Activated CD8-positive, alpha-beta memory T cell treated with anti-CD3 and anti-CD28 coated beads, Interleukin-2, amount 50 U/mL, for 48 hours (primary cell): ENCODE data around the gene SFXN5.

ENCODE experiments used
- DNase-seq: peaks from one replicate; pipeline ENCODE4 v3.0.0-alpha.2; 2020

SFXN5 gene

DNA sequence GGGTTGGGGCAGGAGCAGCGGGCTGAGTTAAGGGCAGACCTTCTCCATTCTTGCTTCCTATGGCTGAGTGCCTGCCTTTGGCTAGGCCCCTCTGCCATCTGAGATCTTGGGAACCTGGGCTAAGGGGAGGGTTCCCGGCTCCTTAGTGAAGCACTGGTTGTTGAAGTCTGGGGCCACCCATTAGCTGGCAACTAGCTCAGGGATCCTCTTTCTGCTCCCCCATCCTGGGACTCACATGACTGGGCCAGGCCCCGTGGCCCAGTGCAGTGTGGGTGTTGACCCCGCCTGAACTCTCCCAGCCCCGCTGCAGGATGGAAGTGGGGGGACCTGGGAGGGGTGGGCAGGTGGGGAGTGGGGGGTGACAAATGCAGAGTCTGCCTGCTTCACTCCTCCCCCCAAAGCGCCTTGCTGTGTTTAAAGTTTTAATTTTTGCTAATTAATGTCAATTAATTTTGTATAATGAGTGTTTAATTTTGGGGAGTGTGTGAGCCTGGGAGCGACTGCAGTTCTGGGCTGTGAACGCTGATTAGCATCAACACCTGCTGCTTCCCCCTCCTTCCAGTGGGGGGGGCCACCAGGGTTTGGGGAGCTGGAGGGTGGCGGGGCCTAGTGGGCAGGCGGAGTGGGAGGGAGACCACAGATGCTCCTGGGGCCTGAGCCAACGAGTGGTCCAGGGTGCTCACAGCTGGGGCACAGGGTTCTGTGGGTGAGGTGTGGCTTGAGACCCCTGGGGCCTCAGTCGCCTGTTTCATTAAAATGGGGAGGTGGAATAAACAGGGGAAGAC is 99.0 kb downstream of the SFXN5 start:
- DNase-seq, result no peak

DNA sequence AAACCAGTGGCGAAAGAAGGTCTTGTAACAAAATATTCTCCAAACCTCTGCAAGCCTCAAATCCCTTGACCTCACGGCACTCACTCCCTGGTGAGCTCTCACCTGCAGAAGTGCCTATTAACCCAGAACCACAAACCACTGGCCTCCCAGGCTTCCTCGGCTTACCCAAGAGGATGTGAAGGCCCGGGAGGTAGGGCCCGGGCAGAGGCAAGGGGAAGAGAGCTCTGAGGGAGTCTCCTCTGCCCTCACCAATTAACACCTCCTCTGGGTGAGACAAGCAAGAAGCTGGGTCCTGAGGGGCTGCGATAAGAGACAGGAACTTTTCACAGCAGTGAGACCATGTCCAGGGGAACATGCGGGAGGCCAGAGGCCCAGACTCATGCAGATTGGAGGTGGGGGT is 100.5 kb downstream of the SFXN5 start:
- DNase-seq, result no peak

DNA sequence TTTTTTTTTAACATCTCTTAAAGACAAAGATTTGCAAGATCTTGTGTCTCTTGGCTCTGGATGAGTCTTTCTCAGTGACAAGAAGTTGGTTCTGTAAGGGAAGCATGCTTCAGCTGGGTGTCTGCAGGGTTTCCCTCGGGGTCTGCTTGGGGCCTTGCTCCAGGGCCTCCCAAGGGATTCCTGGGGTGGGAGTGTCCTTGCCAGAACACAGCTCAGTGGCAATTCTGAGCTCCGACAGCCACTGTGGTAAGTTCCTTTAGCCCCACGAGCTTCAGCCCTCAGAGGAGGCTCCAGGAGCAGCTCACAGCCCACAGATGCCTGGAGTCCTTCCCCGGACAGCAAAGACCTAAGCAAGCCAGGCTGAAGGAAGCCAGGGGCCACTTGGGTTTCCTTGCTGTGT is 101.8 kb downstream of the SFXN5 start:
- DNase-seq, result no peak

DNA sequence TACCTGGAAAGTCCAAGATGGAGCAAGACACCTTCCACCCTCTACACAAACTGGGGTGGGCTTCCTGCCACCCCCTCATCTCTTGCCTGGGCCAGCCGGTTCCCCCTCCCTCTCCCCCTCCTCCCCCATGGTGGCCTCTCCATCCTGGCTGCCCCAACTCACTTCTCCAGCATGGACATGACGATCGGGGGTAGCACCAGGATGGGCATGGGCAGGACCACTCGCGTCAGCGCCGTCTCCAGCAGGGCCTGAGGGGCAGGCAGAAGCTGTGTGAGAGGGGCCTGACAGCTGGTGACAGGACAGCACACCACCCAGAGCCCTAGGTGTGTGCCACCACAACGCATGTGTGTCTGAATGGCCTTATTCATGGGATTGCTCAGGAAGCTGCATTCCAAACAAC is 103.2 kb downstream of the SFXN5 start:
- DNase-seq, result no peak

DNA sequence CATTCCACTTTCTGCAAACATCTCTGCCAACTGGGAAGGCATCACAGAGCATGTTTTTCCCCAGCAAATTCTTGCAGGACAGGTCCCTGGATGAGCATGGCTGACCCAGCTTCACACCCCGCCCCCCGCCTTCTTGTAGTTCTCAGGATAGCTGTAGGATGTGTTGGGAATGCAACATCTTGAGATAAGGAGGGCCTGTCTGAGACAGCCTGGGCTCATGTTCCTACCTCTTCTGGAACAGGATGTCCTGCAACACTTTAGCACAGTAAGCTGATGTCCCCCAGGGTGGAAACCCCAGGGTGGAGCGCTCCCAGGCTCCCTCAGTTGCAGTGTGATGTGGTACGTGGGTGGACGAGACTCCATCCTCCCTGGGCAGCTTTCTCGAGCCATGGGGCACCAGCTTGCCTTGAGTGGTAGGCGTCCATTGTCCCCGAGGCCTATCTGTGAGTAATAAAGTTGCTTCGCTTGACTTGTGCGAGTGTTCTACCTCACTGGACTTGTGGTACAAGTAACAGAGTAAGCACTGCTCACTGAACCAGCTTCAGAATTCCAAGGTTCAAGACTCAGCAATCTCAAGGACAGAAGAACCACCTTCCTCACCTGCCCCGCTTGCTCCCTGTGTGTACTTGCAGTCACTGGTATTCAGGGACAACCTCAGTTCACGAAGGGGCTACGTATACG is 105.6 kb downstream of the SFXN5 start:
- DNase-seq, result no peak

DNA sequence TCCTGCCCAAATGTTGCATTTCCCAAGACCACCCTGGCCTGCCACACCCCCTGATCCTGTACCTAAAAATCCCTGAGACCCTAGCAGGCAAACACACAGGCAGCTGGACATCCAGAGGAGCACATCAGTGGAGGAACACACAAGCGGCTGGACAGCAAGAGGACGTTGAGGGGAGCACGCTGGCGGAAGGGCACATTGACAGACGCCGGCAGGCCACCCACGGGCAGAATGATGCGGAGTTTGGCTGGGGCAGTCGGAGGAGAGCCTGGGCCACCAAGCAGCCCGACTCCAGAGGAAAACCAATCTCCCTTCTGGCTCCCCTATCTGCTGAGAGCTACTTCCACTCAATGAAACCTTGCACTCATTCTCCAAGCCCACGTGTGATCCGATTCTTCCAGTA is 106.5 kb downstream of the SFXN5 start:
- DNase-seq, result no peak

DNA sequence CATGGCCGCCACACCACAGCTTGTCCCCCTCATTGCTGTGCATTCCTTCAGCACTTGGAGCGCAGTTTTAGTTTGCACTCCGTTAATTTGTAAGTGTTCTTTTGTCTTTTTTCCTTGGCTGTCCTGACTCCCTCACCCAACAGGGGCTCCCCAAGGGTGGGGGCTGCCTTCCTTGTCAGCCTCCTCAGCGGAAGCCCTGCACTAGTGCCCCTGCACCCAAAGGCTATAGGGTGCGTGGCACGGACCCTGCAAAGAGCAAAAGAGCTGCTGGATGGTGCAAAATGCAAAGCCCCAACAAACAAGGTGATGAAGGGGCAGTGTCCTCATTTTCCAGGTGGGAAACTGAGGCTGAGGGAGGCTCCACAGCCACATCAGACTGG is 107.4 kb downstream of the SFXN5 start:
- DNase-seq, result no peak

DNA sequence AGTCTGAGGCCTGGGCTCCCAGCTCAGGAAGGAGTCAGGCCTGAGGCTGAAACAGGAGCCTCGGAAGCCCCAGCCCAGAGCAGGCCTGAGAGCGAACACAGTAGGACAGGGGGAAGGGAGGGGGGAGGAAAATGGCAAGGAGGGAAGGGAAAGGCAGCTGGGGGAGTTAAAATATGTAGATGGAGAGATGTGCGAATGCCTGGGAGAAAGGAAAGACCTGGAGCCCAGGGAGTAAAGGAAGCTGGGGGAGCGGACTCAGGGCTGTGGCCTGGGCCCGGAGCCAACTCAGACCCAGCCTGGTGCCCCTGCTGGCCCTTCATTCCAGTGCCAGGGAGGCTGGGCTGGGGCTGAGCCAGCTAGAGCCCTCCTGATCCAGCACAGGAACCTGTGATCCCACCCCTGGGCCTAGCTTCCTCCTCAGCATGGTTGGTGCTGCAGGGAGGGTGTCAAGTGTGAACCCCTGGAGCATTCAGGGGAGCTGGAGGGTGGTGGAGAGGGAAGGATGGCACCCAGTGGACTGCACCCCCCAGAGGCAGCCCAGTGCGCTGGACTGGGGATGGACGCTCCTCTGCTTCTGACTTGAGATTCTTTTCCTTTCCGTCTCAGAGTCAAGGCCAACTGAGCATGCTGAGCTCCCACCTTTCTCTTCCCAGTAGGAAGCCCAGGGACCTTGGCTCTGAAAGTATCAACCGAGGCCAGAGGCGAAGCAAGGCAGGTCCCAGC is 107.9 kb downstream of the SFXN5 start:
- no peak for DNase-seq

DNA sequence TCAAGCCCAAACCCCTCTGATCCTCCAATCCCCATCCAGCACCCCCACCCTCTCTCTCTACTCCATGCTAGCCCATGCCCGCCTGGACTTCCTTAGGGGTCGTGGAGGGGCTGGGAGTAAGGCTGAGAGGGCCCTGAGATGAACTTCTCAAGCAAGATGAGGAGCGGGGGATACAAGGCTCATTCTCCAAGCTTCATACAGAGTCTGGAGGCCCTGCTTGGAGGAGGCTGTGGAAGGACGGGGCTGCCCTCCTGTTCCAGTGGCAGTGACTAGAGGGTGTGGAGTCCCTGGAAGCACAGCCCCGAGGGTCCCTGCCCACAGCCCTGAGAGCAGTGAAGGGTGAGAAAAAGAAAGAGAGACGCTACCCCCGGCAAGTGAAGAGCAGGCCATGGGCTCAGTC is 108.6 kb downstream of the SFXN5 start:
- DNase-seq, result no peak

DNA sequence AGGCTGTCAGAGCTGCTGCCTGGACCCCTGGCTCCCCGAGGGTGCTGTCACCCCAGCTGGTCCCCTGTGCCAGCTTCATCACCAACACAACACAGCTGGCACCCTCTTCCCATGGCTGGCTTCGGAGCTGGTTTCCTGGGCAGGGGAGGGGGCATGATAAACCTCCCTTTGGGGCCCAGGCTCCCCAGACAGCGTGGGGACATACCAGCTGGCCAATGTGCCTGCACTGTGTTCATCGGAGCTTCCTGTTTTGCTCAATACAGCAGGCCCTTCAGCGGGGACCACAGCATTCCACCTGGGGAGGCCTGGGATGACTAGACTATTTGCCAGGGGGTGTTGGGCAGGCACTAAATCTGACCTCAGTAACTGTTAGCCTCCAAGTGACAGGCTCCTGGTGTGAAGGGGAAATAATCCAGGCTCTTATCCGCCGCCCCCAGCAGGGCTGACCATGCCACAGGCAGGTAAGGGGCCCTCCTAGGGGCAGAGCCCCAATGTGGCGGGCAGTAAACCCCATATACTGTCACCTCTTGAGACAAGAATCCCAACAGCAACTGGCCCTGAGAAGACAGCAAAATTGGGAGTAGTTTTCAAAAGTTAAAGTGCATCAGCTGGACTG is 109.6 kb downstream of the SFXN5 start:
- DNase-seq, result no peak

DNA sequence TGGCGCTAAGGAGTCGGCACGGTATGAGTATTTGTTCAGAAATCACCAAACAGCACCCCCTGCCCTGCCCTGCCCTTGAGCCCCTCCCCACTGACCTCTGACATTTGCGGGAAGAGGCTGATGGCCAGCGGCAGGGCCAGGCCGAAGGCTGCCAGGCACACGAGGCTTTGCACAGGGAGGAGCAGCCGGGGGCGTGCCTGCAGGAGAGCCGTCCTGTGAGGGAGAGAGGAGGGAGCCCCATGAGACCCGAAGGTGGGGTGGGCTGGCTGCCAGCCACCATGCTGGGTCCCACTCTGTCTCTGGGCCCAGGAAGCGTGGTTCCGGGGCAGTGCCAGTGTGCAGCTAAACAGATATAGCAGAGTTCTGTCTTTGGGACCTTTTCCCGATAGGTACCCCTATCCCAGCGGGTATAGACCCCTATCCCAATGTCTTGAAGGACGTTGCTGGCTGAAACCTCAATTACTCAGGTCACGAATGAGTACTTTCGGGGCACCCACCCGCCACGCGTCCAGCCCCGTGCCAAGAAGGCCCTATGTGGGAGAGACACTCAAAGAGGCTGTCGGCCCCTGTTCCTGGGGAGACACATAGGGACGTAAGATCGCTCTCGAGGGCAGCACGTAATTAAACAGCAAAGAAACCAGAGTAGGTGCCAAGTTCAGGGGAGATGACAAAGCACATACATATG is 110.3 kb downstream of the SFXN5 start:
- no peak for DNase-seq

DNA sequence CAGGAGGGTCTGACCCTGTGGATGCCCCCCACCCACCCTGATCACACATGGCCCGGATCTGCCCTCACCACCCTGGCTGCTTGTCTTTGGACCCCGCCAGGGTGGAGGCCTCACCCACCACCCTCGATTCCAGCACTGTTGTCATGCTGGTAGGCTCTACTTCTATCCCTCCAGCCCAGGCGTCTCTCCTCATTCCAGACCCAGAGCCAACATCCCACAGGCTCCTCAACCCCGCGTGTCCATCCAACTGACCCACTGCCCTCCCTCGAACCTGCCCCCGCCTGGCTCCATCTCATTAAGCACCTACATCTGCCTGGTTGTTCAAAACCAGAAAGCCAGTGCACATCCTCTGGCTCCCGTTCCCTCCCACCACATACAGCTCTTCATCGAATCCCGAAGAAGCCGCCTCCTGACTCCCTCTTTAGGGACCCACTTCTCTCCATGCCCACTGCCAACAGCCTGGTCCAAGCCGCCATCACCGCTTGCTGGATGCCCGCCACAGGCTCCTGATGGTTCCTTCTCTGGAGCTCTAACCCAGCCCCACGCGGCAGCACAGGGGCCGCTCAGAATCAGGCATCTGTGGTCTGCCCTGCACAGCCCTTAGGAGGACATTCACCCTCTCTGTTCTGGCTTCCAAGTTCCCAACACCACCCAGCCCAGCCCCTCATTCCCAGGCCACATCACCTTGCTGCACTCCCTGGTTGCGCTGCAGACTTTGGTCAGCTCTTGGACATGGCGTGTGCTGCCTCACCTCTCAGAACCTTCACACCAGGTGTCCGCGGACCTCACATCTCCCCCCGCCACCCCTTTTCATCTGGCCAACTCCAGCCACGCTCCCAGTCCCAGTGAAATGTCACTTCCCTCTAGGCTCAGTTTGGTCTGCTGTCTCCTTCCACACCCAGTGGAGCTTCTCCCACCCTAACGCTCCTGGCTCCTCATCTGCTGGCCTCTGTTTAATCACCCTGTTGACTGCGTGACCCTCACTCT is 111.2 kb downstream of the SFXN5 start:
- no peak for DNase-seq

DNA sequence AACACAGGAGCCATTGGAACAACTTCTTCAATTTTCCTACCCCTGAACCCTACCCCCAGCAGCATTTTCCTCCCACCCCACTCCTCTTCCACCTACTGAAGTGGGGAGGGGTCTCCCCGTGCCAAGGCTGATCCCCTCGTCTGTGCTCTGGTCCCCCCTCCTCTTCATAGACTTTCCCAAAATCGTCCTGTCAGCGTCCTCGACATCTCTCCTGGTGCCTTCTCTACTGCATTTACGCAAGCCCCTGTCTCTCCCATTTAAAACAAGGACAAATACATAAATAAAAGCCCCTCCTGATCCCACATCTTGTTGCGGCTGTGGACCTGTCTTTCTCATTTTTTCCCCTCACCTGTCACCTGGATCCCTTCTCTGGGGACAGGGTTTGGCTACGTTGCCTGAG is 112.0 kb downstream of the SFXN5 start:
- DNase-seq, result no peak

DNA sequence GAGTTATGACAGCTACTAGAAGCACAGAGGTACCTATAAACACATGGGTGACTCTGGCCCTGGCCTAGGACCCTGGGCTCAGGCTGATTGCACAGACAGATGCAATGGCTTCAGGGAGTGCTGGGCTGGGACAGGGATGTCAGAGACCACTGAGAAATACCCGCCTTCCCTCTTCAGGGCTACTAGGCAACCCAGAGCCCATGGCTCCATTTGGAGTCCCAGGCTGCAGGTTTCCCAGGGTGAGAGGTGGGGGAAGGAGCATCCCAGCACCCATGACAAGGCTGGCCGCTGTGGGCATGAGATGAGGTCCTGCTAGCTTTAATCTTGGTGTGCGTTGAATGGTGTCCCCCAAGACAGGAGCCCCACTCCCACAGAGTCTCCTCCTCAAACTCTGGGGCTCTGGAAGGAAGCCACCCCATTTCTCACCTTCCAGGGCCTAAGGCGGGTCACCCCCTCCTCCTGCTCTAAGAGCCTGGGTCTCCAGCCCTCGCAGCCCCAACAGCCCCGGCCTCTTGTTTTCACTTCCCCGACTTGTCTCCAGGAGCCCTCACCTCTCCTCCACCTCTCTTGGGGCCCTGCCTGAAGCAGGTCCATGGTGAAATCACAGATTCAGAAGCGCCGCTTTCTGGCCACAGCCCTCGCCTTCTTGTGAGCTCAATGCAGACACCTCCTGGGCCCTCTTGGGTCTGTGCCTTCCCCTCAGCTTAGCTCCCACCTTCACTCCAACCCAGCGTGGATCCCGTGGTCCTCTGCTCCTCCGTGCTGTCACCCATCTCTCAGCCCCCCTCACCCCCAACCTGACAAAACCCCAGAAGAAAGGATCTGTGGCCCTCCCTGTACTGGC is 112.7 kb downstream of the SFXN5 start:
- no peak for DNase-seq

DNA sequence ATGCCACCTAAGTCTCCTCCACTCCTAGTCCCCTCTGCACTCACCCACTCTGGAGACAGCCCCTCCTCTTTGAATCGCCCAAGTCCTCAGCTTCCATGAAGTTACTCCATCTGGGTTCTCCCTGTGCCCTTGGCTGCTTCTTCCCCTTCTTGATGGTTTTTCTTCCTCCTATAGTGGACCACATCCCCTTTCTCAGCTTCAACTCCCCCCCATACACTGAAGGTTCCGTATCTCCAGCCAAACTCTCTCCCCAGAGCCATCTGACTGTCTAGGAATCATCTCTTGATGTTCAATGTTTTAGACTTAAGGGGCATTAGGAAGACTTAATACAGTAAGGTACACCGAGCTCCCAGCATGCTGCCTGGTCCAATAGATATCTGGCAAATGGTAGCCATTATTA is 114.6 kb downstream of the SFXN5 start:
- DNase-seq, result no peak

DNA sequence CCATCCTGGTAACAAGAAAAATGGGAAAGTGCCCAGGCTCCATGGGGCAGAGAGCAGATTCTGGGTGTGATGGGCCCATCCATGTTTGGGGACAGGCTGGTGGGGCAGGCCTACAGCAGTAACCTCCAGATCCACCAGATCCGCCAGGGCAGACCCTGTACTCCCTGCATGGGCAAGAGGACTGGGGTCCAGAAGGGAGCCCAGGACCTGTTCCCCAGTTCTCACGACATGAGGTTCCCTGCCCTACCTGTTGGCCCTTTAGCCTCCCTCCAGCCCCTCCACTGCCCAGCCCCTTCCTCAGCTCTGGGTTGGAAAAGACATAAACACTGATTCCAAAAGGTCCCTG is 115.5 kb downstream of the SFXN5 start:
- no peak for DNase-seq

DNA sequence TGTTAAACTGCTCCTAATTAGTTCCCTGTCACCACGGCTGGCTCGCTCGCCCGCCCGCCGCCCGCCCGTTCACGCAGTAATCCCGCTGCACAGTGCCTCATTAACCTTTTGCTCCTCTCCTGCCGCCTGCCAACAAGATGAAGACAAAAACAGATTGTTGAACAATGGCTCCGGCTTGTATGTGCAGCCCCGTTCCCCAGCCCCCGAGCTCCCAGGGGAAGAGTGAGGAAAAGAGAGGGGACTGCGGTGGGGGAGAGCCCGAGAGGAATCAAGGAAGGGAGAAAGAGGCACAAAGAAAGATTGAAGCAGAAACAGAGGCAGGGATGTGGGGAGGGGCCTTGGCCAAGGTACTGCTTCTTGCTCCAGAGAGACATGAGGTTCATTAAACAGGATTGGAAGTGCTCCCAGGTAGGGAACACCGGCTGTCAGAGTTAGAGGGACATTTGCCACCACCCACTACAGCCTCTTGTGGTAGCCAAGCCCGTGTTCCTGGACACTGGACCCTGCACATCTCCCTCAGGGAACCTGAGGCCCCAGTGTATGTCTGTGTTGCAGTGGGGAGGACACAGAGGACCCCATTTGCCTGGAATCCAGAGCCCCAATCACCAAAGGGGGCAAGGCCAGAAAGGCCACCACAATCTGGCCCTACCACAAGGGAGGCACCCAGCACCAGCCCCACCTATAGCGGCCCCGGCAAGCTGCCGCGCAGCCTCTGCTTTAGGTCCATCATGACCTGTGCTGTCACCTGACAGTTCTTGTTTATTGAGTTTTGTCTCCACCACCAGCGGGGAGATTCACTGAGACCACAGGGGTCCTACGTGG is 116.1 kb downstream of the SFXN5 start:
- no peak for DNase-seq

DNA sequence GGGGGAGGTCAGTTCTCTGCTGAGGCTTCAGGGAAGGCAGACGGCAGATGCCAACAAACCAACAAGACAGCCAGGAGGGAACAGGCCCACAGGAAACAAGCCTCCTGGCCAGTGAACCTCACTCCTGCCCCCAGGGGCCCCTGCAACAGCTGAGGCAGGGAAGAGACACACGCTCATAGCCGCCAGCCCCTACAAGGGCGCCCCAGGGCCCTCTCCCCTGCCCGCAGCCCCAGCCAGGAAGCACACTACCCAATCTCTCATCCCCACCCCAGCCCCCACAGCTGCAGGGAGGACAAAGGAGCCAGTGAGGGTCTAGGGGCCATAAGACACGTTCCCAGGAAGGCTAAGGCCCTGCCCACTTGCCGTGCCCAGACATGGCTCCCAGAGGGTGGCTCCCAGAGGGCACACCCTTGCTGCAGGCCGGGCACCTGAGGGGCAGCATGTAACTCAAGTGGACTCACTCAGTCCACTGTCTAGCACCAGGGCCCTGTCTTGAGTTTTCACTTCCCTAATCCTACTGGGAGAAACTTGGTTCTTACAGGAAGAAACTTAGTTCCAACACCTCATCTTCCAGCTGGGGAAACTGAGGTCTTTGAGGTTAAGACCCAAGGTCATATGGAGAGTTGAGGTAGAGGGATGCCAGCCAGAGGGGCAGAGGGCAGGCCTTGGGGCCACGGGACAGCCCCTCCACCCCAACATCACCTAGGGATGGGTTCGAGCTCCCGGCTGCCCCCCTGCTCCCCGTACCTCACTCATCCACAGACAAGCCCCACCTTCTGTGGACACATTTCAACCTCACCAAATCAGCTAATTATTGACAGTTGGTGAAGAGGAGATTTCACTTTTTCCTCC is 116.9 kb downstream of the SFXN5 start:
- DNase-seq, result no peak

DNA sequence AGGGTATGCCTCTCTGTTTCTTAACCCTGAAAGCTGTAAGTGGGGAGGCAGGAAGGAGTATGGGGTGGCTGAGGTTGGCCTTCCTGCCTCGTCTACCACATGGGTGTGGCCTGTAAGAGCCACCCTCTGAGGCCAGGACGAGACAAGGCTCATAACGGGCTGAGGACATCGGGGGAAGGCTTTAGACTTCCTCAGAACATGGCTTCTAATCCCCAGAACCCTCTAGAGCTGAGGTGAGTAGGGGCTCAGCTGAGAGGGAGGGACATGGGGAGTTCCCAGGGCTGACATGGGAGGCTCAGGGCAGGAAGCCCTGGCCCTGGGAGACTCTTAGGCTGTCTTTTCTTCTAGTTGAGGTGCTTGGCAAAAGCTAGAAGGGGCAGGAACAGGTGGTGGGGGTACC is 117.5 kb downstream of the SFXN5 start:
- no peak for DNase-seq
